ENCODE measurements around the gene PJA2.
"Not testable (repeated sequence)": the region's sequence is repeated elsewhere in the genome, so short reads cannot be mapped to it uniquely, and the experiment has no call there.

Gene PJA2

DNA sequence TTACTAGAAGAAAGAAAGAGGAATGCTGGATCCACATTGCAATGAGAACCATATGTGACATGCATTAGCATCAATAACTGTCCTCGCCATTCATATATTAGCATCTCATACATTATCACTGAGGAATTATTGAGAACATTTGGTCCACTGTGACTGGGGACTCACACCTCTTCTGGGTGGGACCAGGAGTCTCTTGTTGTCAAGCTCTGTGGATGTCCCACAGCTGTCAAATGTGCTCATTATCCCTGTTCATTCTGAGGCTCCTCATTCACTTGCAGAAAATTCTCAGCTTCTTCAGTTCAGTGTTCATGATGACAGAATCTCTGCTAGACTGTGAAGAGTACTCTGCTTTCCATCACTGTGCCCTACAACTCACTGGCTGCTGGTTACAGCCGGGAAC is 109.4 kb downstream of the PJA2 start:
- DNase-seq = no peak

DNA sequence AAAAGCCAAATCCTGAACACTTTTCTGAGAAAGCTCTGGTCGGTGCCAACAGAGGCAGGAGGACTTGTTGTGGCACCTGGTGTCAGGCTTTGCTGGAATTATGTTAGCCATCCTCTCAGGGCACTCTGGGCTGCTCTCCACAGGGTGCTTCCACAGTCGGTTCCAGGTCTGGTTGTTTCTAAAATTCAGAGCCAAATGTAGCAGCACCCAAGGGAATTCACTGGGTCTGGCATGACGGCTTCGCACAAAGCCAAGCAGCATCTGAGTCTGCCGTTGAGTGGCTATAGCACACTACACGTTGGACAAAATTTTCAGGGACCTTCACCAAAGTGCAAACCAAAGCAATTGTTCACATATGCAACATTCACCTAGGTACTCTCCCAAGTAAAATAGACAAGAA is 110.2 kb downstream of the PJA2 start:
- no peak for DNase-seq

DNA sequence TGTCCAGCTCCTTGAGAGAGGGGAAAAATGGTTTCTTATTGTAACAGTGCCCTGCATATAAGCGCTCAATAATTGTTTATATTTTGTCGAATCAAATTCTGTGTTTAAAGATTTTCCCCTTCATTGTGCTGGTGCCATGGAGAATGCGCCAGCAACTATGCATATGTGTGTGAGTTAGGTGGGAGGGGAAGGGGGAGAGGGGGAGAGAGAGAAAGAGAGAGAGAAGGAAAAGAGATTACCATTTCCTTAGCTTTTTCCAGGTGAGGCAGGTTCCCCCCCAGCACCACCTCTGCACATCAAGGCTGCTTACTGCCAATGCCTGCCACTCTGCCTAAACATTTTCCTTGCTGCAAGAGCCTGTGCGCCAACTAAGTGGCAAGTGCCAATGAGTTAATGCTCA is 111.0 kb downstream of the PJA2 start:
- no peak for DNase-seq

DNA sequence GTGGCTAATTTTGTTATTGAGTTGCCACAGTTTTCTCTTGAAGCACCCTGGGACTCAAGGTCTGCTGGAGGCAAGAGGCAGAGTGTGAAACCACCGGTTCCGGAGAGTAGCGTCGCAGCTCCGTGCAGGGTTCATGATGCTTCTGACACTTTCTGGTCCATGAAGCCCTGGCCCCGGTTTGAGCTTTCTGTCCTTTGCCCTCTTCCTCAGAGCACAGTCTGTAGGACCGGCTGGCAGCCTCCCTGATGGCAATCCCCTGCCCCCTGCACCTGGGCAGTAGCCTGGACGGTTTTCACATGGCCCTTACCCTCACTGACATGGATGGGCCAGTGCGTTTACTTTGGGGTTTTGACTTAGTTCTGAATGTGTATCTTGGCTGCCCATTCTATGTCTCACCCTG is 111.9 kb downstream of the PJA2 start:
- no peak for DNase-seq

DNA sequence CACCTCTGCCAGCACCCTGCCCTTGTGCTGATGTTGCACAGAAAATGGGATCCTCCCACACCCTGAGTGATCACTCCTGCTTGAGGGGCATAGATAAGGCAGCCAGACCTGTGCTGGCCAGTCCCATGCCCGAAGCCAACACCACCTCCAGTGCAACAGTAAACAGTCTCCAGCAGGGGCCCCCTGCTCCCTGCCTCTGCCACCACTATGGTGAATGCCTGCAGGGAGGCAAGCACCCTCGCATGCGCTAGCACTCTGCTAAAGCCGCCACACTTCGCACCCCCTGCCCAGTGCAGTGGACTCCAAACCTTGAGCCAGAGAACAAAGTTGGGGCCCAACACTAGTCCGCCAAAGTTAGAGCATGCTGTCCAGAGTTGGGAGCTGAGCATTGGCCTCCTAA is 118.7 kb downstream of the PJA2 start:
- no peak for DNase-seq

DNA sequence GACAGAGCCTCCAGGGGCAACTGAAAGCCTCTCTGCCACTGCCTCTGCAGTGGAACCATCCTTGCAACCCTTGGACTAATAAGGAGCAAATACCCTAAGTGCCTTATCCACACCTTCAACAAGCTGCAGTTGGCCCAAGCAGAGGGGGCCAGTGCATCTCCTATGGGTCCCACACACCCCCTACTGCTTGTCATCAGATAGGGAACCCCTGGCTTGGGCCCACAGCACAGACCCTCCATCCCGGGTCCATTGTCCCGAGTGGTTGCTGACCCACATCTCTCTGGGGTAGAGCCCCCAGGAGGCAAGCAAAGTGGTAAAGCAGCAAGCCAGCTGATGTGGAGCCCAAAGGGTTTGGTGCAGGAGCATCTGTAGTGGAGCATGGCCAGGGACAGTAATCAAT is 119.5 kb downstream of the PJA2 start:
- no peak for DNase-seq

DNA sequence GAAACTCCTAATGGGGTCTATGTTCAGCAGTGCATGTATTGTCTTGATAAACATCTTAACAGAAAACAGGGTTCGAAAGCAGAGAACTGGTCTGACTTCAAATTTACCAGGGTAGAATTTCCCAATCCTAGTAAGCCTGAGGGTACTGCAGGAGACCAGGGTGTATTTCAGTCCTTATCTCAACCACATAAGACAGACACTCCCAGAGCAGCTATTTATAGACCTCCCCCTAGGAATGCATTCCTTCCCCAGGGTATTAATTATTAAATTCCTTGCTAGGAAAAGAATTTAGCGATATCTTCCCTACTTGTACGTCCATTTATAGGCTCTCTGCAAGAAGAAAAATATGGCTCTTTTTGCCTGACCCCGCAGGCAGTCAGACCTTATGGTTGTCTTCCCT is 123.1 kb downstream of the PJA2 start:
- not testable (repeated sequence) for DNase-seq
